Breast epithelium (tissue), 3 donors: ENCODE measurements around the gene KDM4C.

Experiments used
- POLR2A ChIP-seq: fragments of 450-650 bp; IDR thresholded peaks from one replicate; pipeline ENCODE4 v1.6.1; 2016; ENCODE audit warnings: antibody characterized with exemption, mild to moderate bottlenecking, moderate library complexity
- POLR2AphosphoS5 ChIP-seq, 3 donors: sonication (generic); formaldehyde crosslinking; IDR thresholded peaks; one replicate each; pipeline ENCODE4 v1.6.1; 2017; ENCODE audit warnings: antibody characterized with exemption in 3 of 3
- TF ChIP-seq, protein P1 (sequence below), 3 donors: fragments of 450-650 bp; IDR thresholded peaks; one replicate each; pipeline ENCODE4 v1.5.1; 2016 to 2017; ENCODE audit warnings: antibody characterized with exemption in 3 of 3, mild to moderate bottlenecking in 3 of 3, moderate library complexity in 3 of 3

DNA sequence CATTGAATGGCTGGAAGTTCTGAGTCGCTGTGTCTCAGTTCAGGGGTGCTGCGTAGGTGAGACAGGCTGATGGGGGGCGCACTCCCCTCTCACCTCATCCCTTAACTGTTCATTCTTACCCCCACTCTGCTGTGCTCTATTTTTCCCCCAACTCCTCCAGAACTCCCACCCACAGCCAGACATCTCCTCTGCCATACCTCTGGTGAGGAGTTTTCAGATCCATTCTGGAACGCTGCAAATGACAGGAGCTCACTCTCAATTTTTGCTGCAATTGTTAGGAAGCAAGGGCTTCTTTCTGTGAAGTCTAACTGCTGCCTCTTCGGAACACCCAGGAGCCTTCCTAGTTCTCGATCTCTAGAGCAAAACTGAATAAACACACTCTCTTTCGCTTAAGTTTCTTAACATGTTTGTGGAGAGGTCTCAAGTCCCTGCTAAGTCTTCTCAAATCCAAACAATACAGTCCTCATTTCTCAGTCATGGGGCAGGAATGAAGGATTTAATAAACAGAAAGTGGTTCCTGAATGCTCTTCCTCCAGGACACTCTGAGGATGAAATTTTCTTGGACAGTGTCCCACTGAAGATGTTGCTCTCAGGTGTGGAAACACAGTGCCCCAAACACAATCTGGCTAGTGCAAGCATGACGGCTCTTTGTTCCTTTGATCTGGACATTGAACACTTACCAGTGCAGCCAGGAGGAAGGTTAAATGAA is 387.7 kb downstream of the KDM4C start:
- TF ChIP-seq, protein P1, sequence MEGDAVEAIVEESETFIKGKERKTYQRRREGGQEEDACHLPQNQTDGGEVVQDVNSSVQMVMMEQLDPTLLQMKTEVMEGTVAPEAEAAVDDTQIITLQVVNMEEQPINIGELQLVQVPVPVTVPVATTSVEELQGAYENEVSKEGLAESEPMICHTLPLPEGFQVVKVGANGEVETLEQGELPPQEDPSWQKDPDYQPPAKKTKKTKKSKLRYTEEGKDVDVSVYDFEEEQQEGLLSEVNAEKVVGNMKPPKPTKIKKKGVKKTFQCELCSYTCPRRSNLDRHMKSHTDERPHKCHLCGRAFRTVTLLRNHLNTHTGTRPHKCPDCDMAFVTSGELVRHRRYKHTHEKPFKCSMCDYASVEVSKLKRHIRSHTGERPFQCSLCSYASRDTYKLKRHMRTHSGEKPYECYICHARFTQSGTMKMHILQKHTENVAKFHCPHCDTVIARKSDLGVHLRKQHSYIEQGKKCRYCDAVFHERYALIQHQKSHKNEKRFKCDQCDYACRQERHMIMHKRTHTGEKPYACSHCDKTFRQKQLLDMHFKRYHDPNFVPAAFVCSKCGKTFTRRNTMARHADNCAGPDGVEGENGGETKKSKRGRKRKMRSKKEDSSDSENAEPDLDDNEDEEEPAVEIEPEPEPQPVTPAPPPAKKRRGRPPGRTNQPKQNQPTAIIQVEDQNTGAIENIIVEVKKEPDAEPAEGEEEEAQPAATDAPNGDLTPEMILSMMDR (IDR thresholded peaks at IDR 0.05): no peak
- no peak for TF ChIP-seq POLR2AphosphoS5 (IDR thresholded peaks at IDR 0.05)
- no peak for TF ChIP-seq POLR2A
